Measurements from ENCODE around the gene IRGC. TPM values are rescaled to one million over a fixed set of nuclear protein-coding genes. Genes with fewer than 3 reads are reported as not detected.
A peak's percentile ranks its signal among the peaks of the same experiment; 100 is the strongest.

Gene IRGC
- total and polyA plus RNA-seq, 9 of the 15 experiments (the other 6 are each of a cell fraction or from before 2014, with no cell fraction given) = not detected

- Histone ChIP-seq H3K4me2 (ENCODE audit: insufficient read depth, low read length) (peak overlapping the region; percentile 15; the same call in 1 of the 2 replicates), H4K20me1 (replicated peaks; ENCODE audit: control insufficient read depth, insufficient read depth, low read length) (no peaks in the 10 kb centered on the region), H3K4me1 (replicated peaks in 1 of 2; ENCODE audit: control insufficient read depth in 2 of 2, insufficient read depth in 2 of 2, low read length in 2 of 2) (peaks cover 27 to 37% of the 10 kb centered on the region in 2 experiments), H2AFZ (ENCODE audit: low read depth, low read length) (peak overlapping the region; percentile 51; the same call in 1 of the 2 replicates), H3K9ac (ENCODE audit: insufficient read depth in 1 of 2, low read depth in 2 of 2, low read length in 2 of 2) (peak overlapping the region in 1 of 2 experiments; percentile 70; a peak in 1 of 4 replicates), H3K9me1 (ENCODE audit: control insufficient read depth, insufficient read depth, low read length) (peaks cover 4% of the 10 kb centered on the region), H3K27ac (ENCODE audit: extremely low read depth, low read depth, low read length) (0 out of 3 replicates have a peak overlapping the region, but pooled peaks have one; percentile 25), H3K27me3 (ENCODE audit: control insufficient read depth in 2 of 2, insufficient read depth in 2 of 2, low read length in 2 of 2) (no peaks in the 10 kb centered on the region), H3K36me3 (ENCODE audit: control insufficient read depth, insufficient read depth, low read length) (peaks cover 54% of the 10 kb centered on the region), H3K4me3 (no peak overlapping the region), H3K79me2 (ENCODE audit: control insufficient read depth, insufficient read depth, low read length) (peaks cover under 1% of the 10 kb centered on the region; the same call in 1 of the 3 replicates), H3K9me3 (replicated peaks; ENCODE audit: control insufficient read depth, insufficient read depth, low read depth, low read length) (no peaks in the 10 kb centered on the region)
- intact Hi-C loops (cut with micrococcal nuclease) (loop anchor here (1.0 kb wide), 1 partner anchor 19 kb away; no protein-coding TSS in a partner anchor), in situ Hi-C loops (cut with MboI) (no loop called here)
- ATAC-seq = no peak; the same call in 2 of the 3 replicates
- TF ChIP-seq RAD21 (CRISPR knock-in tag; conservative IDR thresholded peaks at IDR 0.05 in 1 of 2, IDR thresholded peaks at IDR 0.05 in 1 of 2) (0 out of 4 replicates have a peak, but pooled peaks of 1 of the 2 experiments have one; percentile 2), ETV6 (IDR thresholded peaks at IDR 0.05; ENCODE audit: borderline replicate concordance in 1 of 2, low read depth in 2 of 2, low read length in 1 of 2) (no peak), ETV6 (CRISPR knock-in tag; IDR thresholded peaks at IDR 0.05; ENCODE audit: borderline replicate concordance) (no peak), RBBP5 (IDR thresholded peaks at IDR 0.05; ENCODE audit: borderline replicate concordance, insufficient read depth, low read length, poor library complexity, severe bottlenecking) (peak; percentile 28), BRCA1 (IDR thresholded peaks at IDR 0.05) (no peak), BRCA1 (CRISPR knock-in tag; IDR thresholded peaks at IDR 0.05) (0 out of 2 replicates have a peak, but pooled peaks have one; percentile 26), DMBX1 (CRISPR knock-in tag; IDR thresholded peaks at IDR 0.05; ENCODE audit: borderline replicate concordance) (peak; percentile 5; the same call in 1 of the 2 replicates), SLC30A9 (CRISPR knock-in tag; IDR thresholded peaks at IDR 0.05) (no peak), ZFP91 (CRISPR knock-in tag; IDR thresholded peaks at IDR 0.05) (no peak), ZFX (CRISPR knock-in tag; IDR thresholded peaks at IDR 0.05) (peak; percentile 35; the same call in 1 of the 2 replicates), RBFOX2 (IDR thresholded peaks at IDR 0.05; ENCODE audit: low read depth, low read length) (0 out of 2 replicates have a peak, but pooled peaks have one; percentile 33), MTF1 (CRISPR knock-in tag; IDR thresholded peaks at IDR 0.05; ENCODE audit: borderline replicate concordance) (no peak), ZEB2 (IDR thresholded peaks at IDR 0.05) (no peak)
- ChIA-PET CTCF (ENCODE audit: low intra/inter-chr PET ratio) (interaction anchor here (0.7 to 1.1 kb wide), 4 partner anchors 8 to 261 kb away, joined by 3 to 5 read pairs (median 4); no protein-coding TSS in a partner anchor), POLR2A (interaction anchor here (0.6 to 6.3 kb wide), 6 partner anchors 9 to 1304 kb away, joined by 3 to 50 read pairs (median 3); partner anchors contain the start of genes PLAUR and SMG9)
- FAIRE-seq = no peak
- no TSS peak for BruUV-seq (replicated peaks)
- DNase-seq (ENCODE audit: extremely low read depth in 1 of 4, low spot score in 3 of 4) = no peak
- 30% methylated on average over 4 of the region's 4 CpGs for WGBS (ENCODE audit: insufficient coverage, low coverage, missing lambda C conversion rate)
Observed at GRCh38 chr19:43766755-43767043, 50.8 kb downstream of the IRGC start.

All from K562 (cell line).